ENCODE results near the gene SCAF11.
A peak's percentile ranks its signal among the peaks of the same experiment; 100 is the strongest.
"Not testable (repeated sequence)": the region's sequence is repeated elsewhere in the genome, so short reads cannot be mapped to it uniquely, and the experiment has no call there.

The SCAF11 gene

GRCh38 chr12:45990468-45991283 lies at the start of gene SCAF11:
TSS of gene SCAF11 (minus strand) at chr12:45990574. CDS start at chr12:45964167, 26,407 bp downstream.
- peak; percentile 100 for DNase-seq (ENCODE audit: low read depth in 2 of 3, low spot score in 2 of 3)

- DNase-seq (ENCODE audit: low read depth in 2 of 3, low spot score in 2 of 3), result not testable (repeated sequence)
These were observed 46.7 kb upstream of the SCAF11 start for GRCh38 chr12:46037066-46037465.

- DNase-seq (ENCODE audit: low read depth in 2 of 3, low spot score in 2 of 3), result no peak
These were observed 36.8 kb upstream of the SCAF11 start for GRCh38 chr12:46027172-46027571.

- DNase-seq (ENCODE audit: low read depth in 2 of 3, low spot score in 2 of 3), result no peak
These were observed 33.7 kb upstream of the SCAF11 start for GRCh38 chr12:46024099-46024498.

GRCh38 chr12:46020768-46021167 lies 30.4 kb upstream of the SCAF11 start:
- no peak for DNase-seq (ENCODE audit: low read depth in 2 of 3, low spot score in 2 of 3)

GRCh38 chr12:46018712-46019111 lies 28.3 kb upstream of the SCAF11 start:
- DNase-seq (ENCODE audit: low read depth in 2 of 3, low spot score in 2 of 3), result not testable (repeated sequence)

GRCh38 chr12:46017866-46018375 lies 27.5 kb upstream of the SCAF11 start:
- not testable (repeated sequence) for DNase-seq (ENCODE audit: low read depth in 2 of 3, low spot score in 2 of 3)

- DNase-seq (ENCODE audit: low read depth in 2 of 3, low spot score in 2 of 3), result no peak
These were observed 15.4 kb upstream of the SCAF11 start for GRCh38 chr12:46005823-46006222.

GRCh38 chr12:46005151-46005797 lies 14.9 kb upstream of the SCAF11 start:
- no peak for DNase-seq (ENCODE audit: low read depth in 2 of 3, low spot score in 2 of 3)

- DNase-seq (ENCODE audit: low read depth in 2 of 3, low spot score in 2 of 3), result no peak
These were observed 14.3 kb upstream of the SCAF11 start for GRCh38 chr12:46004715-46005114.

GRCh38 chr12:46000076-46000475 lies 9.7 kb upstream of the SCAF11 start:
- not testable (repeated sequence) for DNase-seq (ENCODE audit: low read depth in 2 of 3, low spot score in 2 of 3)

GRCh38 chr12:45994736-45995135 lies 4.4 kb upstream of the SCAF11 start:
- DNase-seq (ENCODE audit: low read depth in 2 of 3, low spot score in 2 of 3), result no peak

GRCh38 chr12:45991284-45992249 lies 1.2 kb upstream of the SCAF11 start:
- DNase-seq (ENCODE audit: low read depth in 2 of 3, low spot score in 2 of 3), result peak; percentile 47 to 58 (median 55)

GRCh38 chr12:45989721-45990467 lies 480 bp downstream of the SCAF11 start:
- DNase-seq (ENCODE audit: low read depth in 2 of 3, low spot score in 2 of 3), result peak in 2 of 3 experiments; percentile 37 to 42

GRCh38 chr12:45989287-45989686 lies 1.1 kb downstream of the SCAF11 start:
- DNase-seq (ENCODE audit: low read depth in 2 of 3, low spot score in 2 of 3), result no peak

GRCh38 chr12:45988264-45988663 lies 2.1 kb downstream of the SCAF11 start:
- DNase-seq (ENCODE audit: low read depth in 2 of 3, low spot score in 2 of 3), result no peak

- DNase-seq (ENCODE audit: low read depth in 2 of 3, low spot score in 2 of 3), result no peak
These were observed 3.0 kb downstream of the SCAF11 start for GRCh38 chr12:45987340-45987727.

- no peak for DNase-seq (ENCODE audit: low read depth in 2 of 3, low spot score in 2 of 3)
These were observed 3.6 kb downstream of the SCAF11 start for GRCh38 chr12:45986641-45987339.

GRCh38 chr12:45981075-45981837 lies 9.1 kb downstream of the SCAF11 start:
- no peak for DNase-seq (ENCODE audit: low read depth in 2 of 3, low spot score in 2 of 3)

All from activated CD8-positive, alpha-beta memory T cell treated with anti-CD3 and anti-CD28 coated beads for 48 hours (primary cell).